Neural crest cell (in vitro differentiated cells): ENCODE results near the gene ZNF43. TPM values are rescaled to one million over a fixed set of nuclear protein-coding genes. Genes with fewer than 3 reads are reported as not detected.
"Not testable (repeated sequence)": the region's sequence is repeated elsewhere in the genome, so short reads cannot be mapped to it uniquely, and the experiment has no call there.

Source experiments
- DNase-seq: peaks from one replicate; pipeline ENCODE4 v3.0.0; 2021; ENCODE audit warnings: low read depth, mixed read lengths, low spot score
- H3K27ac Mint-ChIP-seq: one replicate; pipeline ENCODE4 v1.8.0; 2021; ENCODE audit warnings: mild to moderate bottlenecking, mixed read lengths; ENCODE audit not compliant: unreplicated experiment
- H3K27me3 Mint-ChIP-seq: 2 replicates; pipeline ENCODE4 v1.8.0; 2021; ENCODE audit warnings: low read depth, mild to moderate bottlenecking, mixed read lengths
- H3K36me3 Mint-ChIP-seq: 2 replicates; pipeline ENCODE4 v1.8.0; 2021; ENCODE audit warnings: low read depth, mild to moderate bottlenecking, mixed read lengths
- H3K4me1 Mint-ChIP-seq: 2 replicates; pipeline ENCODE4 v1.8.0; 2021; ENCODE audit warnings: mixed read lengths
- H3K4me3 Mint-ChIP-seq: one replicate; pipeline ENCODE4 v1.8.0; 2021; ENCODE audit warnings: mild to moderate bottlenecking, mixed read lengths
- H3K9me3 Mint-ChIP-seq: 2 replicates; pipeline ENCODE4 v1.8.0; 2021; ENCODE audit warnings: mixed read lengths
- CTCF ChIP-seq: fragments of 200-600 bp; sonication (generic); conservative IDR thresholded peaks from 2 replicates; pipeline ENCODE4 v1.5.0; 2021; ENCODE audit warnings: antibody characterized with exemption, mild to moderate bottlenecking
- total RNA-seq: library from RNA; stranded (reverse); gene quantifications from 2 replicates; pipeline ENCODE4 v1.2.1, GENCODE V29; 2021

Gene ZNF43
- total RNA-seq, 1 donor from 2014 or later: 80.3 TPM

- no peak for DNase-seq
- H3K9me3 Mint-ChIP-seq: peaks cover 2% of the 10 kb centered on the region
- peaks cover 58% of the 10 kb centered on the region for H3K36me3 Mint-ChIP-seq
- H3K27ac Mint-ChIP-seq: no peak overlapping the region
- H3K27me3 Mint-ChIP-seq: peaks cover 12% of the 10 kb centered on the region
- no peak for TF ChIP-seq CTCF
- H3K4me1 Mint-ChIP-seq: peaks cover 17% of the 10 kb centered on the region
- peak overlapping the region; percentile 31 for H3K4me3 Mint-ChIP-seq
Measured at GRCh38 chr19:21838646-21839045, 2.7 kb upstream of the ZNF43 start.

GRCh38 chr19:21835429-21835809, 563 bp downstream of the ZNF43 start:
- no peak for TF ChIP-seq CTCF
- peaks cover 25% of the 10 kb centered on the region for H3K27me3 Mint-ChIP-seq
- no peak for DNase-seq
- H3K4me1 Mint-ChIP-seq: peaks cover 22% of the 10 kb centered on the region
- H3K4me3 Mint-ChIP-seq: peak overlapping the region; percentile 99
- H3K36me3 Mint-ChIP-seq: peaks cover 66% of the 10 kb centered on the region
- H3K27ac Mint-ChIP-seq: peak overlapping the region; percentile 100
- peaks cover 15% of the 10 kb centered on the region for H3K9me3 Mint-ChIP-seq

- peak overlapping the region; percentile 82 for H3K4me3 Mint-ChIP-seq
- no peak overlapping the region for H3K27ac Mint-ChIP-seq
- no peak for TF ChIP-seq CTCF
- no peak for DNase-seq
- H3K9me3 Mint-ChIP-seq: peaks cover 21% of the 10 kb centered on the region
- H3K36me3 Mint-ChIP-seq: peaks cover 58% of the 10 kb centered on the region
- peaks cover 30% of the 10 kb centered on the region for H3K27me3 Mint-ChIP-seq
- peaks cover 22% of the 10 kb centered on the region for H3K4me1 Mint-ChIP-seq
Measured at GRCh38 chr19:21833733-21834132, 2.2 kb downstream of the ZNF43 start.

- Mint-ChIP-seq H3K9me3 (peaks cover 28% of the 10 kb centered on the region), H3K4me3 (no peak overlapping the region), H3K4me1 (no peaks in the 10 kb centered on the region), H3K27ac (no peak overlapping the region), H3K27me3 (peaks cover 7% of the 10 kb centered on the region), H3K36me3 (peaks cover 60% of the 10 kb centered on the region)
- no peak for DNase-seq
- TF ChIP-seq CTCF: no peak
Measured at GRCh38 chr19:21824679-21825078, 11.3 kb downstream of the ZNF43 start.

- Mint-ChIP-seq H3K4me3 (no peak overlapping the region), H3K27me3 (peaks cover 8% of the 10 kb centered on the region), H3K9me3 (peaks cover 28% of the 10 kb centered on the region), H3K27ac (no peak overlapping the region), H3K36me3 (peaks cover 69% of the 10 kb centered on the region), H3K4me1 (no peaks in the 10 kb centered on the region)
- no peak for TF ChIP-seq CTCF
- DNase-seq: no peak
Measured at GRCh38 chr19:21823224-21823623, 12.8 kb downstream of the ZNF43 start.

GRCh38 chr19:21812448-21812847, 23.5 kb downstream of the ZNF43 start:
- Mint-ChIP-seq H3K27me3 (no peaks in the 10 kb centered on the region), H3K4me1 (no peaks in the 10 kb centered on the region), H3K4me3 (no peak overlapping the region), H3K9me3 (peaks cover 31% of the 10 kb centered on the region), H3K36me3 (peaks cover 83% of the 10 kb centered on the region), H3K27ac (no peak overlapping the region)
- no peak for DNase-seq
- no peak for TF ChIP-seq CTCF

GRCh38 chr19:21808400-21809000, 27.5 kb downstream of the ZNF43 start:
- not testable (repeated sequence) for H3K27ac Mint-ChIP-seq, H3K27me3 Mint-ChIP-seq, DNase-seq, H3K4me1 Mint-ChIP-seq
- H3K4me3 Mint-ChIP-seq: peak overlapping the region; percentile 24
- H3K9me3 Mint-ChIP-seq: peaks cover 33% of the 10 kb centered on the region
- peaks cover 72% of the 10 kb centered on the region for H3K36me3 Mint-ChIP-seq
